ENCODE data around the gene TIMD4. TPM values are rescaled to one million over a fixed set of nuclear protein-coding genes. Genes with fewer than 3 reads are reported as not detected.
"Not testable (repeated sequence)": the region's sequence is repeated elsewhere in the genome, so short reads cannot be mapped to it uniquely, and the experiment has no call there.

The TIMD4 gene
- total RNA-seq, 4 donors from 2014 or later, result 0.32 to 1.2 (median 0.83) TPM; not detected in 1

- no peaks in the 10 kb centered on the region for H3K4me1 ChIP-seq
- no peaks in the 10 kb centered on the region for H3K9me3 ChIP-seq
- no peaks in the 10 kb centered on the region for H3K27me3 ChIP-seq
- no peak for DNase-seq (ENCODE audit: extremely low spot score)
- intact Hi-C loops (cut with DNase I), result no loop called here
- H3K36me3 ChIP-seq, result no peaks in the 10 kb centered on the region
- no peak overlapping the region for H3K4me3 ChIP-seq
- H3K27ac ChIP-seq (replicated peaks in 1 of 4), result no peak overlapping the region
- no peak for TF ChIP-seq EP300 (IDR thresholded peaks at IDR 0.05)
- no peak for TF ChIP-seq POLR2A (IDR thresholded peaks at IDR 0.05; ENCODE audit: low read depth)
- no peak for TF ChIP-seq CTCF (IDR thresholded peaks at IDR 0.05)
- no peak for TF ChIP-seq POLR2AphosphoS5 (IDR thresholded peaks at IDR 0.05)
Measured at GRCh38 chr5:156981481-156981880, 18.5 kb upstream of the TIMD4 start.

DNA sequence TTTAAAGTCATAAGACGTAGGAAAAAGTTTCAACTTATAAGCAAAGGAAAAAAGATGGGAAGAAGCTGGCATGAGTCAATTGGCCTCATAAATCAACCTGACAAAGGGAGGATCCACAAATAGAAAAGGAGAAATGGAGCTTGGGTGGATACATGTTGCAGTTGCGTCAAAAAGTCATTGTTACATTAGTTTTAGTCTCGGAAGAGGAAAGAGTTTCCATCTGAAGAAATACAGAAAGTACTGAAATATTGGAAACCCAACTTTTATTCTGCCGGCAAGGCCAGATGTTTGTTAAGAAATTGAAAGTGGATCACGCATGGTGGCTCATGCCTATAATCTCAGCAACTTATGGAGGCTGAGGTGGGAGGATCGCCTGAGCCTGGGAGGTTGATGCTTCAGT is 11.3 kb upstream of the TIMD4 start:
- Histone ChIP-seq H3K36me3 (no peaks in the 10 kb centered on the region), H3K9me3 (no peaks in the 10 kb centered on the region), H3K27ac (replicated peaks in 1 of 4) (no peak overlapping the region), H3K27me3 (no peaks in the 10 kb centered on the region), H3K4me1 (no peaks in the 10 kb centered on the region), H3K4me3 (no peak overlapping the region)
- DNase-seq (ENCODE audit: extremely low spot score), result no peak
- 81% methylated on average over 6 of the region's 6 CpGs for WGBS
- intact Hi-C loops (cut with DNase I), result no loop called here
- TF ChIP-seq POLR2AphosphoS5 (IDR thresholded peaks at IDR 0.05), result no peak
- TF ChIP-seq CTCF (IDR thresholded peaks at IDR 0.05), result no peak
- TF ChIP-seq EP300 (IDR thresholded peaks at IDR 0.05), result no peak
- TF ChIP-seq POLR2A (IDR thresholded peaks at IDR 0.05; ENCODE audit: low read depth), result no peak

- TF ChIP-seq EP300 (IDR thresholded peaks at IDR 0.05) (no peak), POLR2AphosphoS5 (IDR thresholded peaks at IDR 0.05) (no peak), POLR2A (IDR thresholded peaks at IDR 0.05; ENCODE audit: low read depth) (no peak), CTCF (IDR thresholded peaks at IDR 0.05) (no peak)
- Histone ChIP-seq H3K27me3 (no peaks in the 10 kb centered on the region), H3K9me3 (no peaks in the 10 kb centered on the region), H3K4me1 (no peaks in the 10 kb centered on the region), H3K27ac (replicated peaks in 1 of 4) (no peak overlapping the region), H3K36me3 (no peaks in the 10 kb centered on the region), H3K4me3 (no peak overlapping the region)
- DNase-seq (ENCODE audit: extremely low spot score), result no peak
- intact Hi-C loops (cut with DNase I), result no loop called here
- 78% methylated on average over 3 of the region's 3 CpGs for WGBS
Measured at GRCh38 chr5:156971848-156972525, 9.0 kb upstream of the TIMD4 start.

GRCh38 chr5:156971415-156971814 is 8.4 kb upstream of the TIMD4 start:
- 86% methylated on average over 3 of the region's 3 CpGs for WGBS
- H3K36me3 ChIP-seq, result no peaks in the 10 kb centered on the region
- DNase-seq (ENCODE audit: extremely low spot score), result no peak
- TF ChIP-seq POLR2AphosphoS5 (IDR thresholded peaks at IDR 0.05) (no peak), EP300 (IDR thresholded peaks at IDR 0.05) (no peak), POLR2A (IDR thresholded peaks at IDR 0.05; ENCODE audit: low read depth) (no peak), CTCF (IDR thresholded peaks at IDR 0.05) (no peak)
- intact Hi-C loops (cut with DNase I), result no loop called here
- H3K27ac ChIP-seq (replicated peaks in 1 of 4), result no peak overlapping the region
- H3K27me3 ChIP-seq, result no peaks in the 10 kb centered on the region
- H3K4me1 ChIP-seq, result no peaks in the 10 kb centered on the region
- no peaks in the 10 kb centered on the region for H3K9me3 ChIP-seq
- no peak overlapping the region for H3K4me3 ChIP-seq

- H3K9me3 ChIP-seq; H3K36me3 ChIP-seq; intact Hi-C loops (cut with DNase I); H3K27me3 ChIP-seq; H3K27ac ChIP-seq (replicated peaks in 1 of 4); DNase-seq (ENCODE audit: extremely low spot score); H3K4me1 ChIP-seq; H3K4me3 ChIP-seq: not testable (repeated sequence)
- WGBS, result 98% methylated on average over 3 of the region's 3 CpGs
Measured at GRCh38 chr5:156967386-156967785, 4.4 kb upstream of the TIMD4 start.

Data from esophagus muscularis mucosa (tissue), 4 donors.